Spleen (tissue), 11 donors: Measurements from ENCODE around the gene GPSM3. TPM values are rescaled to one million over a fixed set of nuclear protein-coding genes. Genes with fewer than 3 reads are reported as not detected.
"Not testable (repeated sequence)": the region's sequence is repeated elsewhere in the genome, so short reads cannot be mapped to it uniquely, and the experiment has no call there.

Experiments
- DNase-seq: peaks from one replicate; pipeline ENCODE4 v3.0.0-alpha.2; 2020
- H3K27ac ChIP-seq, 8 donors: fragments of 200-600 bp; sonication (generic) in 7 of 8; 1 replicate in 4 of 8; 2 replicates in 4 of 8; pipeline versions ENCODE4 v1.5.0 to v1.8.0; 2016 to 2021; ENCODE audit warnings: inconsistent platforms in 4 of 8, mild to moderate bottlenecking in 4 of 8, moderate library complexity in 1 of 8
- H3K27me3 ChIP-seq, 7 donors: fragments of 200-600 bp; sonication (generic) in 6 of 7; replicated peaks in 1 of 7; 1 replicate in 4 of 7; 2 replicates in 3 of 7; pipeline versions ENCODE4 v1.5.0 to v1.8.0; 2016 to 2021; ENCODE audit warnings: inconsistent platforms in 3 of 7, mild to moderate bottlenecking in 1 of 7
- H3K36me3 ChIP-seq, 6 donors: fragments of 200-600 bp; sonication (generic) in 5 of 6; 1 replicate in 4 of 6; 2 replicates in 2 of 6; pipeline versions ENCODE4 v1.5.0 to v1.8.0; 2016 to 2021; ENCODE audit warnings: inconsistent platforms in 2 of 6
- H3K4me1 ChIP-seq, 6 donors: fragments of 200-600 bp; sonication (generic) in 5 of 6; 1 replicate in 3 of 6; 2 replicates in 3 of 6; pipeline versions ENCODE4 v1.5.0 to v1.8.0; 2016 to 2021; ENCODE audit warnings: inconsistent platforms in 3 of 6
- H3K4me3 ChIP-seq, 8 donors: fragments of 200-600 bp; sonication (generic) in 7 of 8; 1 replicate in 4 of 8; 2 replicates in 4 of 8; pipeline versions ENCODE4 v1.5.0 to v1.8.0; 2016 to 2021; ENCODE audit warnings: inconsistent platforms in 4 of 8, mild to moderate bottlenecking in 4 of 8, moderate library complexity in 2 of 8
- H3K9me3 ChIP-seq, 8 donors: fragments of 200-600 bp; sonication (generic) in 7 of 8; 1 replicate in 4 of 8; 2 replicates in 4 of 8; pipeline versions ENCODE4 v1.5.0 to v1.8.0; 2016 to 2021; ENCODE audit warnings: inconsistent platforms in 4 of 8
- CTCF ChIP-seq, 11 experiments: fragments of 200-600 bp in 7 of 11; fragments of 450-650 bp in 4 of 11; sonication (generic) in 4 of 11; IDR thresholded peaks in 8 of 11; conservative IDR thresholded peaks in 3 of 11; 1 replicate in 7 of 11; 2 replicates in 4 of 11; pipeline versions ENCODE4 v1.4.0 to v1.8.0; 2016 to 2021; ENCODE audit warnings: antibody characterized with exemption in 11 of 11, inconsistent platforms in 4 of 11, mild to moderate bottlenecking in 1 of 11
- POLR2A ChIP-seq, 3 donors: fragments of 450-650 bp; IDR thresholded peaks; one replicate each; pipeline ENCODE4 v1.5.1; 2017; ENCODE audit warnings: antibody characterized with exemption in 3 of 3, mild to moderate bottlenecking in 1 of 3
- POLR2AphosphoS5 ChIP-seq, 3 donors: sonication (generic); formaldehyde crosslinking; IDR thresholded peaks; one replicate each; pipeline ENCODE4 v1.5.1; 2017; ENCODE audit warnings: antibody characterized with exemption in 3 of 3
- WGBS, 5 donors: extraction: QIAGEN DNeasy Blood & Tissue Kit in 3 of 5; methylation state at CpG; one replicate each; pipeline versions ENCODE4 v1.1.5 to v1.1.7; 2013 to 2018; 5-methylcytosine and 5-hydroxymethylcytosine counted together
- intact Hi-C: fragments of 100-400 bp; cut with DNase I; formaldehyde crosslinking; loops from one replicate; pipeline ENCODE4 v1.15.0; 2023; ENCODE audit warnings: low total_unique reads
- polyA plus RNA-seq, 3 donors: library from polyadenylated mRNA; stranded (reverse); fragments of 200-250 nt; gene quantifications; one replicate each; pipeline ENCODE4 v1.2.1, GENCODE V29; 2013
- total RNA-seq, 7 donors: library from RNA; depleted of rRNA in 3 of 7; stranded (reverse); fragments of >200 nt in 3 of 7; fragmentation: NEBNext Ultra II Directional in 4 of 7; extraction: Animal tissue kit (Norgen Biotek cat#: 25700) in 4 of 7; gene quantifications; one replicate each; pipeline versions ENCODE4 v1.1.0 to v1.2.1, GENCODE V29; 2016 to 2021
- donor health status: healthy with polysubstance abuse.
- donor health status: DM: no; HTN: no; CAD: no; lungs with moderate emphysema.
- donor health status: DM: no; HTN: no; CAD: no.
- donor health status: Bipolar disorder and iron deficiency.
- donor health status: healthy.
- donor health status: DM: no; HTN: no; CAD: no.
- donor health status: DM: yes; HTN: yes; CAD: no.

Gene GPSM3
- total and polyA plus RNA-seq, 10 donors: 140 to 263 (median 195) TPM

- peak overlapping the region; percentile 20 to 89 (median 48) for H3K4me3 ChIP-seq
- H3K36me3 ChIP-seq: peaks cover 0 to 8% (median 0%) of the 10 kb centered on the region in 6 donors
- no peaks in the 10 kb centered on the region for H3K27me3 ChIP-seq
- intact Hi-C loops: loop anchor here (10.0 kb wide), 1 partner anchor 70 kb away; the partner anchor contains the start of gene ATF6B
- TF ChIP-seq CTCF (IDR thresholded peaks at IDR 0.05 in 8 of 11, conservative IDR thresholded peaks at IDR 0.05 in 3 of 11) (peak in 1 of 11 experiments; percentile 36), POLR2AphosphoS5 (IDR thresholded peaks at IDR 0.05) (peak in 1 of 3 donors; percentile 86), POLR2A (IDR thresholded peaks at IDR 0.05) (peak in 2 of 3 donors; percentile 37 to 66)
- no peaks in the 10 kb centered on the region for H3K9me3 ChIP-seq
- peak overlapping the region; percentile 98 to 100 (median 100) for H3K27ac ChIP-seq
- DNase-seq: no peak
- H3K4me1 ChIP-seq: peaks cover 39 to 67% (median 64%) of the 10 kb centered on the region in 6 donors
- 16 to 18% (median 18%) methylated on average over 15 of the region's 15 CpGs for WGBS, 5 donors
These were observed 2.6 kb upstream of the GPSM3 start for GRCh38 chr6:32194825-32195651.

- TF ChIP-seq POLR2A (IDR thresholded peaks at IDR 0.05) (no peak), POLR2AphosphoS5 (IDR thresholded peaks at IDR 0.05) (no peak), CTCF (IDR thresholded peaks at IDR 0.05 in 8 of 11, conservative IDR thresholded peaks at IDR 0.05 in 3 of 11) (no peak)
- Histone ChIP-seq H3K36me3 (peaks cover 0 to 8% (median 0%) of the 10 kb centered on the region in 6 donors), H3K4me1 (peaks cover 39 to 69% (median 64%) of the 10 kb centered on the region in 6 donors), H3K9me3 (no peaks in the 10 kb centered on the region), H3K4me3 (peak overlapping the region in 2 of 8 donors; percentile 66 to 89), H3K27me3 (no peaks in the 10 kb centered on the region), H3K27ac (peak overlapping the region in 7 of 8 donors; percentile 98 to 100 (median 100))
- no peak for DNase-seq
- intact Hi-C loops: loop anchor here (10.0 kb wide), 1 partner anchor 70 kb away; the partner anchor contains the start of gene ATF6B
- WGBS, 5 donors: 91 to 98% (median 97%) methylated on average over 4 of the region's 4 CpGs
These were observed 1.9 kb upstream of the GPSM3 start for GRCh38 chr6:32194388-32194787.

GRCh38 chr6:32193096-32193495 lies 653 bp upstream of the GPSM3 start:
- not testable (repeated sequence) for H3K27me3 ChIP-seq, DNase-seq, H3K9me3 ChIP-seq
- Histone ChIP-seq H3K36me3 (peaks cover 0 to 12% (median 1%) of the 10 kb centered on the region in 6 donors), H3K4me1 (peaks cover 50 to 82% (median 76%) of the 10 kb centered on the region in 6 donors), H3K4me3 (peak overlapping the region in 7 of 8 donors; percentile 61 to 89 (median 73)), H3K27ac (peak overlapping the region; percentile 85 to 100 (median 98))
- 55 to 68% (median 62%) methylated on average over 13 of the region's 13 CpGs for WGBS, 5 donors
- intact Hi-C loops: loop anchor here (10.0 kb wide), 1 partner anchor 68 kb away; the partner anchor contains the start of gene ATF6B

GRCh38 chr6:32191696-32192607 lies 491 bp downstream of the GPSM3 start:
- H3K9me3 ChIP-seq: no peaks in the 10 kb centered on the region
- peaks cover 58 to 87% (median 81%) of the 10 kb centered on the region in 6 donors for H3K4me1 ChIP-seq
- no peaks in the 10 kb centered on the region for H3K27me3 ChIP-seq
- DNase-seq: peak; percentile 88
- intact Hi-C loops: loop anchor here (10.0 kb wide), 1 partner anchor 67 kb away; the partner anchor contains the start of gene ATF6B
- H3K4me3 ChIP-seq: peak overlapping the region; percentile 61 to 89 (median 73)
- H3K27ac ChIP-seq: peak overlapping the region; percentile 85 to 100 (median 98)
- TF ChIP-seq POLR2AphosphoS5 (IDR thresholded peaks at IDR 0.05) (no peak), CTCF (IDR thresholded peaks at IDR 0.05 in 8 of 11, conservative IDR thresholded peaks at IDR 0.05 in 3 of 11) (peak in 1 of 11 experiments; percentile 12)
- H3K36me3 ChIP-seq: peaks cover 0 to 23% (median 12%) of the 10 kb centered on the region in 6 donors
- WGBS, 5 donors: 31 to 53% (median 36%) methylated on average over 14 to 15 of the region's 15 CpGs
